ENCODE results near the gene TMEM86B.

The TMEM86B gene

DNA sequence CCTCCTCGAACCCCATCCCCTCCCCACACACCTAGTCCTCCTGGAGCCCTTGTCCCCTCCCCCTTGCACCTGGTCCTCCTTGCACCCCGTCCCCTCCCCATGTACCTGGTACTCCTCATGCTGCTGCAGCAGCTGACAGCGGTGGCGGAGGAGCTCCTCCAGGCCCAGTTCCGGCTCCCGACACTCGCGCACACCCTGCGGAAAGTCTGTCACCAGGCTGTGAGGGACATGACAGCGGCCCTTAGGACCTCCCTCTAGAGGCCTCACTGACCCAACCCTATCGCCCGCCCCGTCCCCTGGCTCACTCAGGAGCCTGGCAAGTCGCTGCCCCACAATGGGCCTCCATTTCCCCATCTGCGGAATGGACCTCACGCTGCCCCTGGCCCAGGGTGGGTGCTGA, 36.6 kb upstream of the TMEM86B start:
- no peak for ATAC-seq
- TF ChIP-seq ZFP30 (CRISPR knock-in tag; IDR thresholded peaks at IDR 0.05) = no peak
- TF ChIP-seq PPARA (CRISPR knock-in tag; IDR thresholded peaks at IDR 0.05; ENCODE audit: borderline replicate concordance) = no peak
- TF ChIP-seq ZC3H10 (CRISPR knock-in tag; IDR thresholded peaks at IDR 0.05) = no peak

DNA sequence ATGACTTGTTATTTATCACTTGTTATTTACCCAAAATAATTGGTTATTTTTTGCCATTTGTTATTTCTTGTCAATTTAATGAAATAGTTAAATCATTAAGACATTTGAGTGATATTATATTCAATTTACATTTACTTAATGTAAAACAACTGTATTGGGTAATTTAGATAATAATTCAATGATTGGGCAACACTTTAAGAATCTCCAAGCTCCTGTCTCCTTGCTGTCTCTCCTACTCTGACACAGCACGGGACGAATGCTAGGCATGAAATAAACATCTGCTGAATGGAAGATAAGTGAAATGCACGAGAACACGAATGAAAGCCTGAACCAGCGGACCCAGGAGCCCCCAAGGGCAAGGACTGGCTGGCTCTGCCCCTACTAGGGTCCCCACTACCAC, 36.0 kb upstream of the TMEM86B start:
- ATAC-seq = no peak
- no peak for TF ChIP-seq ZNF8 (CRISPR knock-in tag; IDR thresholded peaks at IDR 0.05)
- TF ChIP-seq TCF4 (CRISPR knock-in tag; IDR thresholded peaks at IDR 0.05; ENCODE audit: borderline replicate concordance) = no peak
- TF ChIP-seq ARNTL (CRISPR knock-in tag; IDR thresholded peaks at IDR 0.05; ENCODE audit: borderline replicate concordance, low read depth) = no peak
- TF ChIP-seq, protein P1, sequence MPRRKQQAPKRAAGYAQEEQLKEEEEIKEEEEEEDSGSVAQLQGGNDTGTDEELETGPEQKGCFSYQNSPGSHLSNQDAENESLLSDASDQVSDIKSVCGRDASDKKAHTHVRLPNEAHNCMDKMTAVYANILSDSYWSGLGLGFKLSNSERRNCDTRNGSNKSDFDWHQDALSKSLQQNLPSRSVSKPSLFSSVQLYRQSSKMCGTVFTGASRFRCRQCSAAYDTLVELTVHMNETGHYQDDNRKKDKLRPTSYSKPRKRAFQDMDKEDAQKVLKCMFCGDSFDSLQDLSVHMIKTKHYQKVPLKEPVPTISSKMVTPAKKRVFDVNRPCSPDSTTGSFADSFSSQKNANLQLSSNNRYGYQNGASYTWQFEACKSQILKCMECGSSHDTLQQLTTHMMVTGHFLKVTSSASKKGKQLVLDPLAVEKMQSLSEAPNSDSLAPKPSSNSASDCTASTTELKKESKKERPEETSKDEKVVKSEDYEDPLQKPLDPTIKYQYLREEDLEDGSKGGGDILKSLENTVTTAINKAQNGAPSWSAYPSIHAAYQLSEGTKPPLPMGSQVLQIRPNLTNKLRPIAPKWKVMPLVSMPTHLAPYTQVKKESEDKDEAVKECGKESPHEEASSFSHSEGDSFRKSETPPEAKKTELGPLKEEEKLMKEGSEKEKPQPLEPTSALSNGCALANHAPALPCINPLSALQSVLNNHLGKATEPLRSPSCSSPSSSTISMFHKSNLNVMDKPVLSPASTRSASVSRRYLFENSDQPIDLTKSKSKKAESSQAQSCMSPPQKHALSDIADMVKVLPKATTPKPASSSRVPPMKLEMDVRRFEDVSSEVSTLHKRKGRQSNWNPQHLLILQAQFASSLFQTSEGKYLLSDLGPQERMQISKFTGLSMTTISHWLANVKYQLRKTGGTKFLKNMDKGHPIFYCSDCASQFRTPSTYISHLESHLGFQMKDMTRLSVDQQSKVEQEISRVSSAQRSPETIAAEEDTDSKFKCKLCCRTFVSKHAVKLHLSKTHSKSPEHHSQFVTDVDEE (CRISPR knock-in tag; IDR thresholded peaks at IDR 0.05) = no peak

- no peak for TF ChIP-seq CSDC2 (CRISPR knock-in tag; IDR thresholded peaks at IDR 0.05)
- TF ChIP-seq ZC3H10 (CRISPR knock-in tag; IDR thresholded peaks at IDR 0.05) = no peak
- TF ChIP-seq ISL1 (CRISPR knock-in tag; IDR thresholded peaks at IDR 0.05) = no peak
- no peak for TF ChIP-seq PPARA (CRISPR knock-in tag; IDR thresholded peaks at IDR 0.05; ENCODE audit: borderline replicate concordance)
- TF ChIP-seq ZFP30 (CRISPR knock-in tag; IDR thresholded peaks at IDR 0.05) = no peak
- no peak for TF ChIP-seq GLIS3 (CRISPR knock-in tag; IDR thresholded peaks at IDR 0.05)
- TF ChIP-seq BACH2 (CRISPR knock-in tag; IDR thresholded peaks at IDR 0.05; ENCODE audit: borderline replicate concordance) = no peak
- no peak for TF ChIP-seq ZNF565 (CRISPR knock-in tag; conservative IDR thresholded peaks at IDR 0.05; ENCODE audit: low read depth)
- no peak for TF ChIP-seq TOX (CRISPR knock-in tag; IDR thresholded peaks at IDR 0.05; ENCODE audit: borderline replicate concordance)
- TF ChIP-seq, protein P1 (CRISPR knock-in tag; IDR thresholded peaks at IDR 0.05) = no peak
- TF ChIP-seq ARNTL (CRISPR knock-in tag; IDR thresholded peaks at IDR 0.05; ENCODE audit: borderline replicate concordance, low read depth) = no peak
- TF ChIP-seq, protein P2, sequence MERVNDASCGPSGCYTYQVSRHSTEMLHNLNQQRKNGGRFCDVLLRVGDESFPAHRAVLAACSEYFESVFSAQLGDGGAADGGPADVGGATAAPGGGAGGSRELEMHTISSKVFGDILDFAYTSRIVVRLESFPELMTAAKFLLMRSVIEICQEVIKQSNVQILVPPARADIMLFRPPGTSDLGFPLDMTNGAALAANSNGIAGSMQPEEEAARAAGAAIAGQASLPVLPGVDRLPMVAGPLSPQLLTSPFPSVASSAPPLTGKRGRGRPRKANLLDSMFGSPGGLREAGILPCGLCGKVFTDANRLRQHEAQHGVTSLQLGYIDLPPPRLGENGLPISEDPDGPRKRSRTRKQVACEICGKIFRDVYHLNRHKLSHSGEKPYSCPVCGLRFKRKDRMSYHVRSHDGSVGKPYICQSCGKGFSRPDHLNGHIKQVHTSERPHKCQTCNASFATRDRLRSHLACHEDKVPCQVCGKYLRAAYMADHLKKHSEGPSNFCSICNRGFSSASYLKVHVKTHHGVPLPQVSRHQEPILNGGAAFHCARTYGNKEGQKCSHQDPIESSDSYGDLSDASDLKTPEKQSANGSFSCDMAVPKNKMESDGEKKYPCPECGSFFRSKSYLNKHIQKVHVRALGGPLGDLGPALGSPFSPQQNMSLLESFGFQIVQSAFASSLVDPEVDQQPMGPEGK (CRISPR knock-in tag; IDR thresholded peaks at IDR 0.05; ENCODE audit: borderline replicate concordance) = no peak
- TF ChIP-seq CSRNP3 (CRISPR knock-in tag; IDR thresholded peaks at IDR 0.05) = no peak
- TF ChIP-seq ESRRG (CRISPR knock-in tag; IDR thresholded peaks at IDR 0.05) = no peak
- TF ChIP-seq, protein P3, sequence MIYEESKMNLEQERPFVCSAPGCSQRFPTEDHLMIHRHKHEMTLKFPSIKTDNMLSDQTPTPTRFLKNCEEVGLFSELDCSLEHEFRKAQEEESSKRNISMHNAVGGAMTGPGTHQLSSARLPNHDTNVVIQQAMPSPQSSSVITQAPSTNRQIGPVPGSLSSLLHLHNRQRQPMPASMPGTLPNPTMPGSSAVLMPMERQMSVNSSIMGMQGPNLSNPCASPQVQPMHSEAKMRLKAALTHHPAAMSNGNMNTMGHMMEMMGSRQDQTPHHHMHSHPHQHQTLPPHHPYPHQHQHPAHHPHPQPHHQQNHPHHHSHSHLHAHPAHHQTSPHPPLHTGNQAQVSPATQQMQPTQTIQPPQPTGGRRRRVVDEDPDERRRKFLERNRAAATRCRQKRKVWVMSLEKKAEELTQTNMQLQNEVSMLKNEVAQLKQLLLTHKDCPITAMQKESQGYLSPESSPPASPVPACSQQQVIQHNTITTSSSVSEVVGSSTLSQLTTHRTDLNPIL (CRISPR knock-in tag; IDR thresholded peaks at IDR 0.05; ENCODE audit: low read depth) = no peak
- no peak for TF ChIP-seq ZFP3 (CRISPR knock-in tag; IDR thresholded peaks at IDR 0.05)
- no peak for TF ChIP-seq TCF4 (CRISPR knock-in tag; IDR thresholded peaks at IDR 0.05; ENCODE audit: borderline replicate concordance)
- no peak for TF ChIP-seq ZNF8 (CRISPR knock-in tag; IDR thresholded peaks at IDR 0.05)
- no peak for ATAC-seq
Observed at GRCh38 chr19:55262359-55262758, 33.8 kb upstream of the TMEM86B start.
